IPS-18c (cell line): Measurements from ENCODE around the gene NAA80.
"Not testable (repeated sequence)": the region's sequence is repeated elsewhere in the genome, so short reads cannot be mapped to it uniquely, and the experiment has no call there.

Experiments
- H3K4me3 ChIP-seq: 2 replicates; pipeline ENCODE4 v1.7.0; 2013; ENCODE audit warnings: low read depth, mild to moderate bottlenecking, low read length, moderate library complexity; ENCODE audit not compliant: insufficient read depth
- H3K9me3 ChIP-seq: one replicate; pipeline ENCODE4 v1.6.1; 2013; ENCODE audit warnings: mild to moderate bottlenecking, low read length, moderate library complexity; ENCODE audit not compliant: control insufficient read depth, insufficient read depth

The NAA80 gene

GRCh38 chr3:50269460-50269859 is 29.7 kb downstream of the NAA80 start:
- no peak overlapping the region for H3K4me3 ChIP-seq
- H3K9me3 ChIP-seq = no peaks in the 10 kb centered on the region

- Histone ChIP-seq H3K4me3 (no peak within 1 kb of the TSS; the same call in 1 of the 2 replicates), H3K9me3 (no peaks in the 10 kb centered on the region)
Observed at GRCh38 chr3:50268703-50269451, 30.3 kb downstream of the NAA80 start, which contains the start of gene SEMA3B. Gene SEMA3B, plus strand, starts transcription at chr3:50269147. Its CDS starts 94 bp downstream, at chr3:50269241.

- no peaks in the 10 kb centered on the region for H3K9me3 ChIP-seq
- H3K4me3 ChIP-seq = no peak overlapping the region
Observed at GRCh38 chr3:50268276-50268675, 30.9 kb downstream of the NAA80 start.

GRCh38 chr3:50267280-50267913 is 31.8 kb downstream of the NAA80 start:
- H3K4me3 ChIP-seq = peak overlapping the region; percentile 24; the same call in 1 of the 2 replicates
- H3K9me3 ChIP-seq = no peaks in the 10 kb centered on the region

GRCh38 chr3:50266836-50267235 is 32.4 kb downstream of the NAA80 start:
- no peaks in the 10 kb centered on the region for H3K9me3 ChIP-seq
- H3K4me3 ChIP-seq = peak overlapping the region; percentile 15; the same call in 1 of the 2 replicates

- H3K9me3 ChIP-seq = no peaks in the 10 kb centered on the region
- no peak overlapping the region for H3K4me3 ChIP-seq
Observed at GRCh38 chr3:50266017-50266416, 33.2 kb downstream of the NAA80 start.

- H3K9me3 ChIP-seq = no peaks in the 10 kb centered on the region
- no peak overlapping the region for H3K4me3 ChIP-seq
Observed at GRCh38 chr3:50265571-50265970, 33.6 kb downstream of the NAA80 start.

- Histone ChIP-seq H3K9me3 (no peaks in the 10 kb centered on the region), H3K4me3 (no peak overlapping the region)
Observed at GRCh38 chr3:50264964-50265485, 34.2 kb downstream of the NAA80 start.

- Histone ChIP-seq H3K4me3 (peak overlapping the region; percentile 21; the same call in 1 of the 2 replicates), H3K9me3 (no peaks in the 10 kb centered on the region)
Observed at GRCh38 chr3:50264383-50264963, 34.7 kb downstream of the NAA80 start.

- H3K9me3 ChIP-seq = no peaks in the 10 kb centered on the region
- peak overlapping the region; percentile 21; the same call in 1 of the 2 replicates for H3K4me3 ChIP-seq
Observed at GRCh38 chr3:50263478-50264382, 35.5 kb downstream of the NAA80 start.

GRCh38 chr3:50262778-50263177 is 36.4 kb downstream of the NAA80 start:
- H3K9me3 ChIP-seq = no peaks in the 10 kb centered on the region
- H3K4me3 ChIP-seq = no peak overlapping the region

- H3K4me3 ChIP-seq, H3K9me3 ChIP-seq: not testable (repeated sequence)
Observed at GRCh38 chr3:50262200-50262599, 37.0 kb downstream of the NAA80 start.

GRCh38 chr3:50261505-50261904 is 37.7 kb downstream of the NAA80 start:
- H3K4me3 ChIP-seq = no peak overlapping the region

GRCh38 chr3:50260942-50261441 is 38.2 kb downstream of the NAA80 start:
- no peaks in the 10 kb centered on the region for H3K9me3 ChIP-seq
- H3K4me3 ChIP-seq = no peak overlapping the region; the same call in 1 of the 2 replicates

More at GRCh38 chr3:50261505-50261904, 37.7 kb downstream of the NAA80 start:
- no peaks in the 10 kb centered on the region for H3K9me3 ChIP-seq

GRCh38 chr3:50260027-50260941 is 38.9 kb downstream of the NAA80 start:
- no peaks in the 10 kb centered on the region for H3K9me3 ChIP-seq
- H3K4me3 ChIP-seq = peak overlapping the region; percentile 51
